GM19452 (cell line): ENCODE results near the gene LMNB1.
"Not testable (repeated sequence)": the region's sequence is repeated elsewhere in the genome, so short reads cannot be mapped to it uniquely, and the experiment has no call there.

Experiments
- ATAC-seq: cut with Tn5 transposase; IDR thresholded peaks from one replicate; pipeline ENCODE4 v1.9.1; 2021; ENCODE audit not compliant: unreplicated experiment

The LMNB1 gene

GRCh38 chr5:126778675-126779403, 1.9 kb downstream of the LMNB1 start:
- peak; percentile 5 for ATAC-seq

DNA sequence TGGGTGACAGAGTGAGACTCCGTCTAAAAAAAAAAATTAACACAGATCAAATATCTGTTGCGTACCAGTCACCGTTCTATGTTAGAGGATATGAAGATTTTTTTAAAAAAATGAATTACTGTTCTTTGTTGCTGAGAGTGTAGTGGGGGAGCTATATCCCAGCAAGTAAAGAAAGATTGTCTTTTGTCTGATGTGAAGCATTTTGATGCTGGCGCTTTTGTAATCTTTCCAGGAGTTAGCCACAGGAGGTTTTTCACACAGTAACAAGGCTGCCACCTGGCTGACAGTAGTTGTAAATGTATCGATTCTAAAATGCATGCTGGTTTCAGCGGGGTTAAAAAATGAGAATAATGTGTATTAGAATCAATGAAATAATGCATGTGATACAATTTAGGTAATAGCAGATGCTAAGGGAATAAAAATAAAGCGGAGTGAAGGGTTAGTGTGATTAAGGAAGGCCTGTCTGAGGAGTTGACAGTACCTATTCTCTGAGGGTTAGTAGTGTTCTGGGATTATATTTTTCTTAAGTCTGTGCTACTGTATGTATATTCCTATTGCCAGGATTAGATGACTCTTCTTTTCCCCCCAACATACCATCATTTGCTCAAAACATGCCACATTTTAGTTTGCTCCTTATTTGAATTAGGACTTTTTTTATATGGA, 3.4 kb downstream of the LMNB1 start:
- ATAC-seq: no peak

- not testable (repeated sequence) for ATAC-seq
These were observed 11.5 kb downstream of the LMNB1 start for GRCh38 chr5:126788409-126788808.

- ATAC-seq: no peak
These were observed 16.2 kb downstream of the LMNB1 start for GRCh38 chr5:126793097-126793496.

- not testable (repeated sequence) for ATAC-seq
These were observed 16.7 kb downstream of the LMNB1 start for GRCh38 chr5:126793648-126794047.

DNA sequence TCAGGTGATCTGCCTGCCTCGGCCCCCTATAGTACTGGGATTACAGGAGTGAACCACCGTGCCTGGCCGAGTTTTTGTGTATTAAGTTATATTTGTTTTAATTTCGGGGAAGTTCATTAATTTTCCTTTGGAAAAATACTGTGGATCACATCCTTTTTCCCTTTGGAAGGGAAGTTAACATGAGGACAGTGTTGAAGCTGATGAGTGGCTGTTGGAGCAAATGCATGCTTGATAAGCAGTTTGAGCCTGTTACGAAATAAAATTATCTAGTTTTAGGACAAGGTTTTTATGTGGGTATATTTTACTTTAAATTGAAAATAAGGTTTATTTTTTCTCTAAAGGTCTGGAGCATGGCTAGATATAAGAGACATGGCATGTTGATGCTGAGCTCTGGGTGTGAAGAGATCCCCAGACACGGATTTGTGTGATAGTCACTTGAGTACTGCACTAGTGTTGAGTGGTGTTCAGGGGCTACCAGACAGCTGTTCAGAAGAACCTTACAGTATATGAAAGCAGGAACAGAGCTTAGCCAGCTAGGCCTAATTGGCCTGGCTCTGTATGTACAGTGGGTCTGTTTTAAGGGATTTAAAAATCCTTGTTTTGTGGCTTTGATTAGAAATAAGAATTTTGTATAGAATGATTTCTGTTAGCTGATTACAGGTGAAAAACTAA, 17.4 kb downstream of the LMNB1 start:
- ATAC-seq: no peak

- ATAC-seq: no peak
These were observed 22.8 kb downstream of the LMNB1 start for GRCh38 chr5:126799780-126800179.

GRCh38 chr5:126801174-126801991, 24.4 kb downstream of the LMNB1 start:
- no peak for ATAC-seq

- peak; percentile 40 for ATAC-seq
These were observed 25.0 kb downstream of the LMNB1 start for GRCh38 chr5:126801992-126802294.

GRCh38 chr5:126805063-126805462, 28.1 kb downstream of the LMNB1 start:
- ATAC-seq: no peak

DNA sequence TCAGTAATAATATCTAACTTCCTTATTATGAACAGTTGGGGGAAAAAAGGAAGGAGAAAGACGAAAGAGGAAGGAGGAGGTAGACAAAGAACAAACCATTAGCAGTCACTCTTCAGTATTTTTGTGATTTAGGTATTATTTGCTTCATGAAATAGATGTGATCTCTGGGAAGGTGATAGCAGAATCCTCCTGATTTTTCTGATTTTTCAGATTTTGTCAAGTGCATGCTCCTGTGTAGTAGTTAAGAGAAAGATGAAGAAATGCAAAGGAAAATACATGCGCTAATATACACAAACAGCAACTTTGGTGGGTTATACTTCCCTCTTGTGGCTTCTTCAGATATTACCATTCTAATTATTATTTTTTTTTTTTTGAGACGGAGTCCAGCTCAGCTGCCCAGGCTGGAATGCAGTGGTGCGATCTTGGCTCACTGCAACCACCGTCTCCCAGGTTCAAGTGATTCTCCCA, 31.6 kb downstream of the LMNB1 start:
- ATAC-seq: no peak

GRCh38 chr5:126809916-126810315, 33.0 kb downstream of the LMNB1 start:
- ATAC-seq: no peak

- no peak for ATAC-seq
These were observed 33.9 kb downstream of the LMNB1 start for GRCh38 chr5:126810596-126811380.

GRCh38 chr5:126811515-126812198, 34.7 kb downstream of the LMNB1 start:
- no peak for ATAC-seq

DNA sequence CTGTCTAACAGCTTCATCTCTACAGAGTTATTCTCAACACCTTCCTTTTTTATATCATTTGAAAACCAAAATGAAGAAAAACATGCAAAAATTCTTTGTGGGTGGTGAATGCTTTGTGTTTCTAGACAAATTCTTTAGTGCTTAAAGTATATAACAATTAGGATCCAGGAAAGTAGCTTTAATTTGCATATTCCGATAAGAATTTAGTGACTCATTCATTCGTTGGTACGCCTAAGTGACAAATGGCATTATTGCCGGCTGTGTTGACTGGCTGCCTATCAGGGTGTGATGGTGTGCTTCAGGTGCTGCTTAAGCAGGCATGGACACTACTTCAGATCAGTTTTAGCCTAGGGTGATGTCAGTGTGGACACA, 35.2 kb downstream of the LMNB1 start:
- no peak for ATAC-seq

GRCh38 chr5:126813799-126814198, 36.9 kb downstream of the LMNB1 start:
- ATAC-seq: not testable (repeated sequence)

DNA sequence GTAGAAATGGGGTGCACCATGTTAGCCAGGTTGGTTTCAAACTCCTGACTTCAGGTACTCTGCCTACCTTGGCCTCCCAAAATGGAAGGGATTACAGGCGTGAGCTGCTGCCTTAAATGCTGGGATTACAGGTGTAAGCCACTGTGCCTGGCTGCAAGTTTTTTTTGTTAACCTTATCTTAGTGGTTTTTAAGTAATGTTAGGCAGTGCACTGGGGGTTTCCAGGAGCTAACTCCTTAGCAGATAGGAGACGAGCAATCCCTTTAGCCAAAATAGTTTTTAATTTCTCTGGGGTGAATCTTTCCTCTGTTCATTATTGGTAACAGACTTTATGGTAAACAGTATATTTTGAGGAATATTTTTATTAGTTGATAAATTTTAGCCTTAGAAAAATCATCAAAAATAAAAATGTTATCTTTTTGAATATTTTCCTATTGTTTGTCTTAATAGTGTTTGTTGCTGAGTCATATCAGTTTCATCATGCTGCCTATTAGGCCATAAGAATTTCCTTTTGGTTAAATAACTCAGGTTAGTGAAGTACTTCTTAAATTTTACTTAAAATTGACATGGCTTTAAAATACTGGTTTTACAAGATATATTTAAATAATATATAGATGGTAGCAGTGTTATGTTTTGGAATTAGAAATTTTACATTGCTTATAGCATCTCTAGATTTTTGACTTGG, 37.9 kb downstream of the LMNB1 start:
- no peak for ATAC-seq

DNA sequence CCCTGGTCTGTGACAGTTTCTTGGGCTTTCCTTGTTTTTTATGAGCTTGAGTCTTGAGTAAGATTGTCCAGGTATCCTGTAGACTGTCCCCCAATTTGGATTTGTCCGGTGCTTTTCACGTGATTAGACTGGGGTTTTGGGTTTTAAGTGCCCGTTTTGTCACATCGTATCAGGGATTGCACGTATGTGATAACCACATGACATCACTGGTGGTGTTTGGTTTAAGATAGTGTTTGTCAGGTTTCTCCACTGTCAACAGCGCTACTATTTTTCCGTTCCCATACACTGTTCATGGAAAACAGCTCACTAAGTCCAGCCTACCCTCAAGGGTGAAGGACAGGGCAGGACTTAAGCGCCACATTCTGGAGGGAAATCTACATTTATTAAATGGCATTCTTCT, 39.7 kb downstream of the LMNB1 start:
- no peak for ATAC-seq

GRCh38 chr5:126818736-126819135, 41.8 kb downstream of the LMNB1 start:
- no peak for ATAC-seq
